Measurements from ENCODE around the gene ABCA7. TPM values are rescaled to one million over a fixed set of nuclear protein-coding genes. Genes with fewer than 3 reads are reported as not detected.

Gene ABCA7
- total and polyA plus RNA-seq, 4 donors: 9.4 to 23.7 (median 15.7) TPM

DNA sequence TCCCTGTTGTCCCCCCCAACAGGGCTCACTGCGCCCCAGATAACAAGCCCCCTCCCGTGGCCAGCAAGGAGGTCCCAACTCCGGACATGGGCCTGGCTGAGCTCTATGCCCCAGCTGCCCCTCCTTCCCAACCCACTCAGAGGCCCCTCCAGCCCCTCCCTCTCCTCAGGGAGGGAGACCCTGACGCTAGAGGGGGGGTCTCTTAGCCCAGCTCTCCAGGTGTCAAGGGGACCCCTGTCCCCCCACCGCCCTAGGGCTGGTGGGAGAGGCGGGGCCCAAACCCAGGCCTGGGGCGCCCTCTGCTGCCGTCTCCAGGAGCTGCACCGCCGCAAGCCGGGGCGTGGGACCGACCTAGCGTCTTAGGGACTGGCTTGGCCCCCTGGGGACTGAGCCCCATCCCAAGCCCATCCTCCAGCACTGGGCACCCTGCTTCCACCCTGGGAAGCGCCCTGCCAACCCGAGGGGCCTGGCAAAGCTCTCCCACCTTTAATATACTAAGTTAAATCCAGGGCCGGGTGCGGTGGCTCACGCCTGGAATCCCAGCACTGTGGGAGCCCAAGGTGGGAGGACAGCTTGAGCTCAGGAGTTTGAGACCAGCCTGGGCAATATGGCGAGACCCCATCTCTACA lies 38.3 kb upstream of the ABCA7 start:
- Histone ChIP-seq H3K36me3 (ENCODE audit: control insufficient read depth, insufficient read depth, low read length) (peaks cover 16% of the 10 kb centered on the region), H3K4me1 (ENCODE audit: control insufficient read depth, insufficient read depth, low read length) (peaks cover 13% of the 10 kb centered on the region), H3K9me3 (ENCODE audit: control insufficient read depth, insufficient read depth, low read length) (no peaks in the 10 kb centered on the region), H3K27ac (ENCODE audit: low read depth, low read length) (no peak overlapping the region), H3K4me3 (ENCODE audit: low read depth, low read length) (no peak overlapping the region), H3K27me3 (ENCODE audit: control insufficient read depth, insufficient read depth, low read length) (peaks cover 51% of the 10 kb centered on the region)
- under 1% methylated on average over 11 of the region's 20 CpGs for WGBS (ENCODE audit: insufficient coverage)
- peak in 2 of 6 donors; percentile 30 to 43 for DNase-seq (ENCODE audit: low read depth in 4 of 6, low spot score in 6 of 6)

DNA sequence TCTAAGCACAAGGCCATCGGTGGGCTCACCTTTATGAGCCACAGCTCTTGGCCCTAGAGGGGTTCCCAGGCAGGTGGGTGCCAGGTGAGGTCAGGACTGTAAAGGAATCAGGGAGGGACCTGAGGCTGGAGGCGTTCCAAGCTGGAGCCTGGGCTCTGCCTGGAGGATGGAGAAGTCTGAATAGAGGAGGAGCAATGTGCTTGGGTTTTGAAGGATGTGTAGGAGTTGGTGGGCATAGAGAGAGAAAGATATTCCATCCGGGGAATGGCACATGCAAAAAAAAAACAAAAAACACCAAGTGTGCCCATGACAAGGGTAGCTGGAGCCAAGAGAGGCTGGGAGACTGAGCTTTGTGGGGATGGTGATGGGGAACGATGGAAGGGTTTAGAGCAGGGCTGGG lies 37.3 kb upstream of the ABCA7 start:
- H3K27me3 ChIP-seq (ENCODE audit: control insufficient read depth, insufficient read depth, low read length): peaks cover 43% of the 10 kb centered on the region
- no peak overlapping the region for H3K4me3 ChIP-seq (ENCODE audit: low read depth, low read length)
- 75% methylated on average over 4 of the region's 4 CpGs for WGBS (ENCODE audit: insufficient coverage)
- no peak for DNase-seq (ENCODE audit: low read depth in 4 of 6, low spot score in 6 of 6)
- H3K4me1 ChIP-seq (ENCODE audit: control insufficient read depth, insufficient read depth, low read length): peaks cover 12% of the 10 kb centered on the region
- H3K9me3 ChIP-seq (ENCODE audit: control insufficient read depth, insufficient read depth, low read length): no peaks in the 10 kb centered on the region
- peaks cover 25% of the 10 kb centered on the region for H3K36me3 ChIP-seq (ENCODE audit: control insufficient read depth, insufficient read depth, low read length)
- H3K27ac ChIP-seq (ENCODE audit: low read depth, low read length): no peak overlapping the region

DNA sequence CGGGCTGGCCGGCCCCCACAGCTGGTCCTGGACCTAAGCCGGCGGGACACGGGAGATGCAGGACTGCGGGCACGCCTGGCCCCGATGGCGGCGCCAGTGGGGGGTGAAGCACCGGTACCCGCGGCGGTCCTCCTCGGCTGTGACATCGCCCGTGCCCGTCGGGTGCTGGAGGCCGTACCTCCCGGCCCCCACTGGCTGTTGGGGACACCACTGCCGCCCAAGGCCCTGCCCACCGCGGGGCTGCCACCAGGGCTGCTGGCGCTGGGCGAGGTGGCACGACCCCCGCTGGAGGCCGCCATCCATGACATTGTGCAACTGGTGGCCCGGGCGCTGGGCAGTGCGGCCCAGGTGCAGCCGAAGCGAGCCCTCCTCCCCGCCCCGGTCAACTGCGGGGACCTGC lies 36.6 kb upstream of the ABCA7 start:
- DNase-seq (ENCODE audit: low read depth in 4 of 6, low spot score in 6 of 6): no peak
- Histone ChIP-seq H3K4me1 (ENCODE audit: control insufficient read depth, insufficient read depth, low read length) (peaks cover 12% of the 10 kb centered on the region), H3K36me3 (ENCODE audit: control insufficient read depth, insufficient read depth, low read length) (peaks cover 32% of the 10 kb centered on the region), H3K9me3 (ENCODE audit: control insufficient read depth, insufficient read depth, low read length) (no peaks in the 10 kb centered on the region), H3K4me3 (ENCODE audit: low read depth, low read length) (no peak overlapping the region), H3K27ac (ENCODE audit: low read depth, low read length) (no peak overlapping the region), H3K27me3 (ENCODE audit: control insufficient read depth, insufficient read depth, low read length) (peaks cover 36% of the 10 kb centered on the region)
- WGBS (ENCODE audit: insufficient coverage): 87% methylated on average over 37 of the region's 37 CpGs

DNA sequence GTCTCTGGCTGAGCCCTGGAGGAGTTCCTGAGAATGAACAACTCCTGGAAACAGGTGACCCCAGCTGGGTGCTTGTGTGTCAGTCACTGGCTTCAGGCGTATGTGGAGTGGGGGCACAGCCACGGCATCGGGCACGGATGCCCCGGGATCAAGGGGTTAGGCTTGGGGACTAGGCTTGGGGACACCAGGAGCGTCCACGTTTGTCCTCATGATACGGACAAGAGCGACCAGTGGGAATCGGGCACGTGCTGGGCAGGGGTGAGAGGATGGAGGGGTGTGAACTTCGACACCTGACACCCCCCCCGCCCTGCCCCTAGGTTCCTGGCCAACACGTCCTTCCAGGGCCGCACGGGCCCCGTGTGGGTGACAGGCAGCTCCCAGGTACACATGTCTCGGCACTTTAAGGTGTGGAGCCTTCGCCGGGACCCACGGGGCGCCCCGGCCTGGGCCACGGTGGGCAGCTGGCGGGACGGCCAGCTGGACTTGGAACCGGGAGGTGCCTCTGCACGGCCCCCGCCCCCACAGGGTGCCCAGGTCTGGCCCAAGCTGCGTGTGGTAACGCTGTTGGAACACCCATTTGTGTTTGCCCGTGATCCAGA lies 35.6 kb upstream of the ABCA7 start:
- no peaks in the 10 kb centered on the region for H3K9me3 ChIP-seq (ENCODE audit: control insufficient read depth, insufficient read depth, low read length)
- H3K27me3 ChIP-seq (ENCODE audit: control insufficient read depth, insufficient read depth, low read length): peaks cover 26% of the 10 kb centered on the region
- H3K4me1 ChIP-seq (ENCODE audit: control insufficient read depth, insufficient read depth, low read length): peaks cover 12% of the 10 kb centered on the region
- H3K27ac ChIP-seq (ENCODE audit: low read depth, low read length): no peak overlapping the region
- no peak overlapping the region for H3K4me3 ChIP-seq (ENCODE audit: low read depth, low read length)
- no peak for DNase-seq (ENCODE audit: low read depth in 4 of 6, low spot score in 6 of 6)
- peaks cover 41% of the 10 kb centered on the region for H3K36me3 ChIP-seq (ENCODE audit: control insufficient read depth, insufficient read depth, low read length)
- 81% methylated on average over 29 of the region's 32 CpGs for WGBS (ENCODE audit: insufficient coverage)

DNA sequence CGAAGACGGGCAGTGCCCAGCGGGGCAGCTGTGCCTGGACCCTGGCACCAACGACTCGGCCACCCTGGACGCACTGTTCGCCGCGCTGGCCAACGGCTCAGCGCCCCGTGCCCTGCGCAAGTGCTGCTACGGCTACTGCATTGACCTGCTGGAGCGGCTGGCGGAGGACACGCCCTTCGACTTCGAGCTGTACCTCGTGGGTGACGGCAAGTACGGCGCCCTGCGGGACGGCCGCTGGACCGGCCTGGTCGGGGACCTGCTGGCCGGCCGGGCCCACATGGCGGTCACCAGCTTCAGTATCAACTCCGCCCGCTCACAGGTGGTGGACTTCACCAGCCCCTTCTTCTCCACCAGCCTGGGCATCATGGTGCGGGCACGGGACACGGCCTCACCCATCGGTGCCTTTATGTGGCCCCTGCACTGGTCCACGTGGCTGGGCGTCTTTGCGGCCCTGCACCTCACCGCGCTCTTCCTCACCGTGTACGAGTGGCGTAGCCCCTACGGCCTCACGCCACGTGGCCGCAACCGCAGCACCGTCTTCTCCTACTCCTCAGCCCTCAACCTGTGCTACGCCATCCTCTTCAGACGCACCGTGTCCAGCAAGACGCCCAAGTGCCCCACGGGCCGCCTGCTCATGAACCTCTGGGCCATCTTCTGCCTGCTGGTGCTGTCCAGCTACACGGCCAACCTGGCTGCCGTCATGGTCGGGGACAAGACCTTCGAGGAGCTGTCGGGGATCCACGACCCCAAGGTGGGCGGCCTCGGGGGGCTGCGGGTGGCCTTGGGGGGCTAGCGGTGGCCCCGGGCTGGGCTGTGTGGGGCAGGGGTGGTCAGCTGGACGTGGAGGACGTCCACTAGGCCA lies 34.9 kb upstream of the ABCA7 start:
- no peak for DNase-seq (ENCODE audit: low read depth in 4 of 6, low spot score in 6 of 6)
- no peak overlapping the region for H3K27ac ChIP-seq (ENCODE audit: low read depth, low read length)
- 93% methylated on average over 60 of the region's 70 CpGs for WGBS (ENCODE audit: insufficient coverage)
- H3K36me3 ChIP-seq (ENCODE audit: control insufficient read depth, insufficient read depth, low read length): peaks cover 48% of the 10 kb centered on the region
- peaks cover 12% of the 10 kb centered on the region for H3K4me1 ChIP-seq (ENCODE audit: control insufficient read depth, insufficient read depth, low read length)
- H3K4me3 ChIP-seq (ENCODE audit: low read depth, low read length): no peak overlapping the region
- H3K27me3 ChIP-seq (ENCODE audit: control insufficient read depth, insufficient read depth, low read length): peaks cover 19% of the 10 kb centered on the region
- no peaks in the 10 kb centered on the region for H3K9me3 ChIP-seq (ENCODE audit: control insufficient read depth, insufficient read depth, low read length)

DNA sequence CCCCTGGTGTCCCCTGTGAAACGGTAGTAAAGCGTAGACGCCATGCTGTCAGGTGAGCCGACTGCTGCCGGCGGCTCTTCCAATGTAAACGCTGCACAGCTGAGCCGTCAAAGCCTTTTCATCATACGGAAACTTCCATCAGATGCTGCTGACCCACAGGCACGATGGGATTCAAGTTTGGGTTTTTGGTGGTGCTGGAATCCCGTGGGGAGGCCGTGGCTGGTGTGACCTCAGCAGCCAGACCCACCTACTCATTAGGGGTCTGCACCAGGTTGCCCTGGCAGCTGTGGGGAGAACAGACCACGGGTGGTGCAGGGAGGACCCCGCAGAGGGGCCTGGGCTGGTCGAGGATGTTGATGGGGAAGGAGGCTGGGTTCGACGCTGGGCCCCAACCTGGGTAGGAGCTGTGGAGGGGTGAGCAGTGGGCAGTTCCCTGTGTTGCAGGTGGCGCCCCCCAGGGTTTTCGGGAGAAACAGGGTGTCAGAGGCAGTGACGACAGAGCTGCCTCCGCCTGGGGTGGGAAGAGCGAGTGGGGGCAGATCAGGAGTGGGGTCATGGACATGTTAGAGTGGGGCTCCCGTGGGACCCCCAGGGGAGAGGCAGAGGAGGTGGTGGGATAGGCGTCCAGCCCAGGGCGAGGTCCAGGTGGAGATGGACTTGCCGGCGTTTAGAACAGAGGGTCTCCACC lies 33.1 kb upstream of the ABCA7 start:
- no peak overlapping the region for H3K4me3 ChIP-seq (ENCODE audit: low read depth, low read length)
- H3K27me3 ChIP-seq (ENCODE audit: control insufficient read depth, insufficient read depth, low read length): peaks cover 5% of the 10 kb centered on the region
- H3K4me1 ChIP-seq (ENCODE audit: control insufficient read depth, insufficient read depth, low read length): no peaks in the 10 kb centered on the region
- peaks cover 66% of the 10 kb centered on the region for H3K36me3 ChIP-seq (ENCODE audit: control insufficient read depth, insufficient read depth, low read length)
- no peaks in the 10 kb centered on the region for H3K9me3 ChIP-seq (ENCODE audit: control insufficient read depth, insufficient read depth, low read length)
- no peak overlapping the region for H3K27ac ChIP-seq (ENCODE audit: low read depth, low read length)
- DNase-seq (ENCODE audit: low read depth in 4 of 6, low spot score in 6 of 6): no peak
- WGBS (ENCODE audit: insufficient coverage): 81% methylated on average over 27 of the region's 27 CpGs

DNA sequence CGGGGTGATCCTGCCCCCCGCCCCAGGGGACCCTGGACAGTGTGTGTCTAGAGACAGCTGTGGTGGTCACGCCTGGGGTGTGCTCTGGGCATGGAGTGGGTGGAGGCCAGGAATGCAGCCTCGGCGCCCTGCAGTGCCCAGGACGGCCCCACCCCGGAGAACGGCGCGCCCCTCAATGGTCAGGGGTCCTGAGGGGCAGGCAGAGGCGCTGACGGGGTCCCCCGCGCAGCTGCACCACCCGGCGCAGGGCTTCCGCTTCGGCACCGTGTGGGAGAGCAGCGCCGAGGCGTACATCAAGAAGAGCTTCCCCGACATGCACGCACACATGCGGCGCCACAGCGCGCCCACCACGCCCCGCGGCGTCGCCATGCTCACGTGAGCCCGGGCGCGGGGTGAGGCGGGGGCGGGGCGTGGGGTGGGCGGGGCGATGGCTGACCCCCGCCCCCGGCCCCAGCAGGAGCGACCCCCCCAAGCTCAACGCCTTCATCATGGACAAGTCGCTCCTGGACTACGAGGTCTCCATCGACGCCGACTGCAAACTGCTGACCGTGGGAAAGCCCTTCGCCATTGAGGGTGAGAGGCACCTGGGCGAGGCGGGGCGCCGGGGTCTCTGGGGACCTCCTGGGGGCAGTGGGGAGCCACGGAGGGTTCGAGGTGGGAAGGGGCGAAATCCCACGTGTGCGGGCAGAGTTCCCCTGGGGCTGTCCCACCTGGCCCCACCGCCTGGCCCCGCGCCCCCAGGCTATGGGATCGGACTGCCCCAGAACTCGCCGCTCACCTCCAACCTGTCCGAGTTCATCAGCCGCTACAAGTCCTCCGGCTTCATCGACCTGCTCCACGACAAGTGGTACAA lies 32.3 kb upstream of the ABCA7 start:
- Histone ChIP-seq H3K27me3 (ENCODE audit: control insufficient read depth, insufficient read depth, low read length) (no peaks in the 10 kb centered on the region), H3K4me3 (ENCODE audit: low read depth, low read length) (no peak overlapping the region), H3K4me1 (ENCODE audit: control insufficient read depth, insufficient read depth, low read length) (no peaks in the 10 kb centered on the region), H3K9me3 (ENCODE audit: control insufficient read depth, insufficient read depth, low read length) (no peaks in the 10 kb centered on the region), H3K36me3 (ENCODE audit: control insufficient read depth, insufficient read depth, low read length) (peaks cover 74% of the 10 kb centered on the region), H3K27ac (ENCODE audit: low read depth, low read length) (no peak overlapping the region)
- DNase-seq (ENCODE audit: low read depth in 4 of 6, low spot score in 6 of 6): no peak
- WGBS (ENCODE audit: insufficient coverage): 96% methylated on average over 46 of the region's 73 CpGs

DNA sequence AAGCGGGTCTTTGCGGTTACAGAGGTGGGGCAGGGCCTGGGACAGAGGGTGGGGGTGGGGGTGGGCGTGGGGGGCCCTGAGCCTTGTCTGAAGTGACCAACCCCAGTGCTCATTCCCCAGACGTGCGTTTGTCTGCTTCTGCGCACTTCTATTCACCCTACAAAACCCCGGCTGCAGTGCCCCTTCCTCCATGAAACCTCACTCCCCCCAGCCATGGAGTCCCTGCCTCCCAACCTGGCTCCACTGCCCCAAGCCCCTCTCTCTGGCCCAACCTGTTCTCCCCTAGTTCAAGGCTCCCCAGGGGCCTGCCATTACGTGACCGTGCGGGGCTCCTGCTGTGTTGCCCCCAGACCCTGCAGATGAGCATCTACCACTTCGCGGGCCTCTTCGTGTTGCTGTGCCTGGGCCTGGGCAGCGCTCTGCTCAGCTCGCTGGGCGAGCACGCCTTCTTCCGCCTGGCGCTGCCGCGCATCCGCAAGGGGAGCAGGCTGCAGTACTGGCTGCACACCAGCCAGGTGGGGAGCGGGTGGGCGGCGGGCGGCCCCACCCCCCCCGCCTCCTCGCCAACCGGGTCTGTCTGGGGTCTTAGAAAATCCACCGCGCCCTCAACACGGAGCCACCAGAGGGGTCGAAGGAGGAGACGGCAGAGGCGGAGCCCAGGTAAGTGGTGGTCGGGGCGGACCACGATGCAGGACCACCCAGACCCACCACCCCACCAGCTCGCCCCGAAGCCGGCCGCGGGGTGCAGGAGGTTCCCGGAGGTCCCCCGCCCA lies 31.5 kb upstream of the ABCA7 start:
- 95% methylated on average over 37 of the region's 45 CpGs for WGBS (ENCODE audit: insufficient coverage)
- no peak overlapping the region for H3K4me3 ChIP-seq (ENCODE audit: low read depth, low read length)
- no peaks in the 10 kb centered on the region for H3K4me1 ChIP-seq (ENCODE audit: control insufficient read depth, insufficient read depth, low read length)
- H3K27me3 ChIP-seq (ENCODE audit: control insufficient read depth, insufficient read depth, low read length): no peaks in the 10 kb centered on the region
- no peak overlapping the region for H3K27ac ChIP-seq (ENCODE audit: low read depth, low read length)
- no peaks in the 10 kb centered on the region for H3K9me3 ChIP-seq (ENCODE audit: control insufficient read depth, insufficient read depth, low read length)
- peaks cover 82% of the 10 kb centered on the region for H3K36me3 ChIP-seq (ENCODE audit: control insufficient read depth, insufficient read depth, low read length)
- no peak for DNase-seq (ENCODE audit: low read depth in 4 of 6, low spot score in 6 of 6)

Measured in spinal cord (tissue), 10 donors.